ENCODE data around the gene AGPAT2. TPM values are rescaled to one million over a fixed set of nuclear protein-coding genes. Genes with fewer than 3 reads are reported as not detected.

The AGPAT2 gene
- total RNA-seq, 1 donor from 2014 or later = 2.4 TPM

GRCh38 chr9:136646827-136647711, 40.2 kb downstream of the AGPAT2 start:
- peak overlapping the region; percentile 96 for H2AFZ ChIP-seq (replicated peaks)
- H3K79me2 ChIP-seq (ENCODE audit: low read depth) = no peaks in the 10 kb centered on the region
- Mint-ChIP-seq H3K9me3 (no peaks in the 10 kb centered on the region), H3K4me3 (no peak overlapping the region), H3K27me3 (ENCODE audit: insufficient read depth, low read depth) (peaks cover 4% of the 10 kb centered on the region), H3K36me3 (no peaks in the 10 kb centered on the region), H3K27ac (peak overlapping the region; percentile 50), H3K4me1 (peaks cover 33% of the 10 kb centered on the region)
- no peaks in the 10 kb centered on the region for H4K20me1 ChIP-seq (ENCODE audit: low read depth)
- DNase-seq (ENCODE audit: low spot score) = no peak
- H3K27ac ChIP-seq = no peak overlapping the region
- H3K9ac ChIP-seq = no peak overlapping the region
- no peak overlapping the region for H3K4me2 ChIP-seq
- H3K27me3 ChIP-seq = peaks cover 22% of the 10 kb centered on the region
- no peak overlapping the region for H3K4me3 ChIP-seq
- TF ChIP-seq, protein P1, sequence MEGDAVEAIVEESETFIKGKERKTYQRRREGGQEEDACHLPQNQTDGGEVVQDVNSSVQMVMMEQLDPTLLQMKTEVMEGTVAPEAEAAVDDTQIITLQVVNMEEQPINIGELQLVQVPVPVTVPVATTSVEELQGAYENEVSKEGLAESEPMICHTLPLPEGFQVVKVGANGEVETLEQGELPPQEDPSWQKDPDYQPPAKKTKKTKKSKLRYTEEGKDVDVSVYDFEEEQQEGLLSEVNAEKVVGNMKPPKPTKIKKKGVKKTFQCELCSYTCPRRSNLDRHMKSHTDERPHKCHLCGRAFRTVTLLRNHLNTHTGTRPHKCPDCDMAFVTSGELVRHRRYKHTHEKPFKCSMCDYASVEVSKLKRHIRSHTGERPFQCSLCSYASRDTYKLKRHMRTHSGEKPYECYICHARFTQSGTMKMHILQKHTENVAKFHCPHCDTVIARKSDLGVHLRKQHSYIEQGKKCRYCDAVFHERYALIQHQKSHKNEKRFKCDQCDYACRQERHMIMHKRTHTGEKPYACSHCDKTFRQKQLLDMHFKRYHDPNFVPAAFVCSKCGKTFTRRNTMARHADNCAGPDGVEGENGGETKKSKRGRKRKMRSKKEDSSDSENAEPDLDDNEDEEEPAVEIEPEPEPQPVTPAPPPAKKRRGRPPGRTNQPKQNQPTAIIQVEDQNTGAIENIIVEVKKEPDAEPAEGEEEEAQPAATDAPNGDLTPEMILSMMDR (IDR thresholded peaks at IDR 0.05) = no peak
- TF ChIP-seq EZH2 (IDR thresholded peaks at IDR 0.05) (no peak), EZH2phosphoT487 (IDR thresholded peaks at IDR 0.05) (no peak)
- no peaks in the 10 kb centered on the region for H3K9me3 ChIP-seq (ENCODE audit: low read depth)
- no peaks in the 10 kb centered on the region for H3F3A ChIP-seq (ENCODE audit: low read depth)
- no peaks in the 10 kb centered on the region for H3K36me3 ChIP-seq
- peaks cover 12% of the 10 kb centered on the region for H3K4me1 ChIP-seq

- H3K27me3 Mint-ChIP-seq (ENCODE audit: insufficient read depth, low read depth) = peaks cover 4% of the 10 kb centered on the region
- no peaks in the 10 kb centered on the region for H3K9me3 Mint-ChIP-seq
- H3K79me2 ChIP-seq (ENCODE audit: low read depth) = no peaks in the 10 kb centered on the region
- peaks cover 22% of the 10 kb centered on the region for H3K27me3 ChIP-seq
- H3K4me1 Mint-ChIP-seq = peaks cover 33% of the 10 kb centered on the region
- no peaks in the 10 kb centered on the region for H3K36me3 ChIP-seq
- peak; percentile 74 for DNase-seq (ENCODE audit: low spot score)
- no peak overlapping the region for H3K27ac ChIP-seq
- no peaks in the 10 kb centered on the region for H3K9me3 ChIP-seq (ENCODE audit: low read depth)
- H3K4me3 Mint-ChIP-seq = no peak overlapping the region
- H3K4me2 ChIP-seq = no peak overlapping the region
- no peak overlapping the region for H3K4me3 ChIP-seq
- H3K27ac Mint-ChIP-seq = no peak overlapping the region
- no peak overlapping the region for H3K9ac ChIP-seq
- H3K4me1 ChIP-seq = peaks cover 12% of the 10 kb centered on the region
- no peaks in the 10 kb centered on the region for H3K36me3 Mint-ChIP-seq
- H3F3A ChIP-seq (ENCODE audit: low read depth) = no peaks in the 10 kb centered on the region
- TF ChIP-seq EZH2 (IDR thresholded peaks at IDR 0.05) = no peak
- TF ChIP-seq, protein P1 (IDR thresholded peaks at IDR 0.05) = peak; percentile 16
- no peaks in the 10 kb centered on the region for H4K20me1 ChIP-seq (ENCODE audit: low read depth)
- H2AFZ ChIP-seq (replicated peaks) = peak overlapping the region; percentile 96
These were observed 41.1 kb downstream of the AGPAT2 start for GRCh38 chr9:136645903-136646754.

GRCh38 chr9:136645352-136645902, 41.8 kb downstream of the AGPAT2 start:
- Histone ChIP-seq H3K9ac (no peak overlapping the region), H2AFZ (replicated peaks) (no peak overlapping the region), H3K27me3 (peaks cover 22% of the 10 kb centered on the region), H3K36me3 (no peaks in the 10 kb centered on the region), H3K79me2 (ENCODE audit: low read depth) (no peaks in the 10 kb centered on the region), H3F3A (ENCODE audit: low read depth) (no peaks in the 10 kb centered on the region), H3K4me2 (no peak overlapping the region), H3K4me3 (no peak overlapping the region), H3K4me1 (peaks cover 12% of the 10 kb centered on the region), H3K27ac (no peak overlapping the region), H4K20me1 (ENCODE audit: low read depth) (no peaks in the 10 kb centered on the region), H3K9me3 (ENCODE audit: low read depth) (no peaks in the 10 kb centered on the region)
- Mint-ChIP-seq H3K27me3 (ENCODE audit: insufficient read depth, low read depth) (peaks cover 2% of the 10 kb centered on the region), H3K9me3 (no peaks in the 10 kb centered on the region), H3K36me3 (no peaks in the 10 kb centered on the region), H3K4me1 (peaks cover 30% of the 10 kb centered on the region), H3K27ac (no peak overlapping the region), H3K4me3 (no peak overlapping the region)
- DNase-seq (ENCODE audit: low spot score) = no peak
- TF ChIP-seq EZH2 (IDR thresholded peaks at IDR 0.05) (no peak), EZH2phosphoT487 (IDR thresholded peaks at IDR 0.05) (no peak)
- TF ChIP-seq, protein P1 (IDR thresholded peaks at IDR 0.05) = no peak
